ENCODE results near the gene SBSN.

Gene SBSN

DNA sequence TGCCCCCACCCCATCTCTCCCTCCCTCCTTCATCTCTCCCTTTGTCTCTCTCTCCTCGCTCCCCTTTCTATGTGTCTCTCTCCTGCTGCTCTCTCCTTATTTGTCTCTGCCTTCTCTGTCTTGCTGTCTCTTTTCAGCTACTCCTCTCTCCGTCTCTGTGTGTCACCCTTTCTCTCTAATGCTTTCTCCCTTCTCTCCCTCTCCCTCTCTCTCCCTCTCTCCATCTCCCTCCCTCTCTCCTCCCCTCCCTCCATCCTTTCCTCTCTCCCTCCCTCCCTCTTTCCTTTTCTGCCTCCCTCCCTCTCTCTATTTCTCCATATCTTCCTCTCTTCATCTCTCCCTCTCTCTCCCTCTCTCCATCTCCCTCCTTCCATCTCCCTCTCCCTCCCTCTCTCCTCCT, 34.7 kb upstream of the SBSN start:
- Histone ChIP-seq H3K27me3 (ENCODE audit: insufficient read depth, low read length, poor library complexity) (no peaks in the 10 kb centered on the region), H3K4me3 (ENCODE audit: low read depth in 1 of 2, low read length in 2 of 2) (no peak overlapping the region), H3K9ac (ENCODE audit: low read depth, low read length) (no peak overlapping the region), H4K20me1 (ENCODE audit: insufficient read depth, low read length) (no peaks in the 10 kb centered on the region), H3K79me2 (ENCODE audit: insufficient read depth, low read length) (no peaks in the 10 kb centered on the region), H3K4me2 (ENCODE audit: insufficient read depth, low read length) (no peak overlapping the region), H2AFZ (ENCODE audit: low read depth, low read length) (no peak overlapping the region), H3K36me3 (ENCODE audit: insufficient read depth, low read length) (no peaks in the 10 kb centered on the region), H3K4me1 (ENCODE audit: insufficient read depth, low read length) (no peaks in the 10 kb centered on the region), H3K27ac (ENCODE audit: low read length) (no peak overlapping the region), H3K9me3 (ENCODE audit: insufficient read depth, low read length, severe bottlenecking) (no peaks in the 10 kb centered on the region)
- ATAC-seq (ENCODE audit: insufficient read depth, low read depth) (no peak), DNase-seq (no peak)
- TF ChIP-seq, protein P1, sequence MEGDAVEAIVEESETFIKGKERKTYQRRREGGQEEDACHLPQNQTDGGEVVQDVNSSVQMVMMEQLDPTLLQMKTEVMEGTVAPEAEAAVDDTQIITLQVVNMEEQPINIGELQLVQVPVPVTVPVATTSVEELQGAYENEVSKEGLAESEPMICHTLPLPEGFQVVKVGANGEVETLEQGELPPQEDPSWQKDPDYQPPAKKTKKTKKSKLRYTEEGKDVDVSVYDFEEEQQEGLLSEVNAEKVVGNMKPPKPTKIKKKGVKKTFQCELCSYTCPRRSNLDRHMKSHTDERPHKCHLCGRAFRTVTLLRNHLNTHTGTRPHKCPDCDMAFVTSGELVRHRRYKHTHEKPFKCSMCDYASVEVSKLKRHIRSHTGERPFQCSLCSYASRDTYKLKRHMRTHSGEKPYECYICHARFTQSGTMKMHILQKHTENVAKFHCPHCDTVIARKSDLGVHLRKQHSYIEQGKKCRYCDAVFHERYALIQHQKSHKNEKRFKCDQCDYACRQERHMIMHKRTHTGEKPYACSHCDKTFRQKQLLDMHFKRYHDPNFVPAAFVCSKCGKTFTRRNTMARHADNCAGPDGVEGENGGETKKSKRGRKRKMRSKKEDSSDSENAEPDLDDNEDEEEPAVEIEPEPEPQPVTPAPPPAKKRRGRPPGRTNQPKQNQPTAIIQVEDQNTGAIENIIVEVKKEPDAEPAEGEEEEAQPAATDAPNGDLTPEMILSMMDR (IDR thresholded peaks at IDR 0.05; ENCODE audit: borderline replicate concordance, extremely low read depth, low read length, poor library complexity, severe bottlenecking): no peak
- TF ChIP-seq EZH2 (IDR thresholded peaks at IDR 0.05; ENCODE audit: borderline replicate concordance, low read depth, low read length, severe bottlenecking): no peak

DNA sequence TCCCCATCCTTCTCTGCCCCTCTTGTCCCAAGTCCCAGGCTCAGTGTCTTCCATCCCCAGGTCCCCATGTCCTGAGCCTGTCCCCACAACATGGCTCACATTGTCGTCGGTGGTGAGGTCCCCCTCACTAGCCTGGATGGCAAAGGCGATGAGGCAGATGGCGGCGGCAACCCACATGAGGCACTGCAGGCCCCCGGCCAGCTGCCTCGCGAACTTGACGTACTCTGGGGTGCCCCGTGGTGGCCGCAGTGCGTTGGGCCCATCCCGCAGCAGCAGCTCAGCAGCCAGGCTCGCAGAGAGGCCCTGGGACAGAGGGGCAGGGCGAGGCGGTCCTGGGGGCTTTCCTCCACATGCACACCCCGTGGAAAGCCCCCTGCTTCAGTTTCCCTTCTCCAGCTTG, 34.2 kb upstream of the SBSN start:
- Histone ChIP-seq H3K4me3 (ENCODE audit: low read depth in 1 of 2, low read length in 2 of 2) (no peak overlapping the region), H3K27ac (ENCODE audit: low read length) (no peak overlapping the region), H3K9ac (ENCODE audit: low read depth, low read length) (no peak overlapping the region), H2AFZ (ENCODE audit: low read depth, low read length) (no peak overlapping the region), H3K9me3 (ENCODE audit: insufficient read depth, low read length, severe bottlenecking) (no peaks in the 10 kb centered on the region), H4K20me1 (ENCODE audit: insufficient read depth, low read length) (no peaks in the 10 kb centered on the region), H3K4me1 (ENCODE audit: insufficient read depth, low read length) (no peaks in the 10 kb centered on the region), H3K79me2 (ENCODE audit: insufficient read depth, low read length) (no peaks in the 10 kb centered on the region), H3K36me3 (ENCODE audit: insufficient read depth, low read length) (no peaks in the 10 kb centered on the region), H3K4me2 (ENCODE audit: insufficient read depth, low read length) (no peak overlapping the region), H3K27me3 (ENCODE audit: insufficient read depth, low read length, poor library complexity) (no peaks in the 10 kb centered on the region)
- DNase-seq: no peak
- no peak for ATAC-seq (ENCODE audit: insufficient read depth, low read depth)
- TF ChIP-seq EZH2 (IDR thresholded peaks at IDR 0.05; ENCODE audit: borderline replicate concordance, low read depth, low read length, severe bottlenecking): no peak
- TF ChIP-seq, protein P1 (IDR thresholded peaks at IDR 0.05; ENCODE audit: borderline replicate concordance, extremely low read depth, low read length, poor library complexity, severe bottlenecking): no peak

DNA sequence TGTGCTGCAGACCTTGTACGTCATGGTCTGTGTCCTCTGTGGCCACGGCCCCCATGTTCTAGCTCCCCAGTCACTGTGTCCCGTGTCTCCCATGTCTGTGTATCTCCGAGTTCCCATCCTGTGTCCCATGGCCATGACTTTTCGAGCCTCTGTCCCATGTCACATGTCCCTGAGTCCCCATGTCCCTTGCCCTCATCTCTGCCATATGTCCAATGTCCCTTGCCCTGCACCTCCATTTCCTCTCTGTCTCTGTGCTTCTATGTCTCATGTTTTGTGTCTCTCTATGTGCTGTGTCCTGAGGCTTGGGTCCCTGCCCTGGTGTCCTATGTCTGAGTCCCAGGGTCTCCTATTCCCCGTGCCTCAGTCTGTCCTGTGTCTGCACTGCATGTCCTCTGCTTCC, 33.3 kb upstream of the SBSN start:
- Histone ChIP-seq H3K27ac (ENCODE audit: low read length) (no peak overlapping the region), H3K4me3 (ENCODE audit: low read depth in 1 of 2, low read length in 2 of 2) (no peak overlapping the region), H3K9ac (ENCODE audit: low read depth, low read length) (no peak overlapping the region), H3K79me2 (ENCODE audit: insufficient read depth, low read length) (no peaks in the 10 kb centered on the region), H3K4me2 (ENCODE audit: insufficient read depth, low read length) (no peak overlapping the region), H4K20me1 (ENCODE audit: insufficient read depth, low read length) (no peaks in the 10 kb centered on the region), H3K9me3 (ENCODE audit: insufficient read depth, low read length, severe bottlenecking) (no peaks in the 10 kb centered on the region), H3K36me3 (ENCODE audit: insufficient read depth, low read length) (no peaks in the 10 kb centered on the region), H3K27me3 (ENCODE audit: insufficient read depth, low read length, poor library complexity) (no peaks in the 10 kb centered on the region), H2AFZ (ENCODE audit: low read depth, low read length) (no peak overlapping the region), H3K4me1 (ENCODE audit: insufficient read depth, low read length) (no peaks in the 10 kb centered on the region)
- ATAC-seq (ENCODE audit: insufficient read depth, low read depth) (no peak), DNase-seq (no peak)
- TF ChIP-seq EZH2 (IDR thresholded peaks at IDR 0.05; ENCODE audit: borderline replicate concordance, low read depth, low read length, severe bottlenecking): no peak
- TF ChIP-seq, protein P1 (IDR thresholded peaks at IDR 0.05; ENCODE audit: borderline replicate concordance, extremely low read depth, low read length, poor library complexity, severe bottlenecking): no peak

DNA sequence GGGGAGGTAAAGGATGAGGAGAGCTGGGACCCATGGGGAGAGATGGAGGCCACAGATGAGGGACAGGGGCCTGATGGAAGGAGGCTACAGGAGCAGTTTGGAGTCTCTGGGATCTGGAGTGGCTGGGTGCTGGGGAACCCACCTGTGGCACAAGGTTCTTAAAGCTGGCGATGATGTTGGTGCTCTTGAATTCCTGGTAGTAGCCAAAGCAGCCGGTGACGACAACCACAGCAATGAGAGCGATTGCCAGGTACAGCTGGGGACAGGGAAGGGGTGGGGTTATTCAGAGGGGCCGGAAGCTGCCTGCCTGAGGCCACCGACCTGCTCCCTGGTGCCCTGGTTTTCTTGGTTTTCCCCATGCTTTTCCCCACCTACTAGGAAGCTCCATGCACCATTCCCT, 32.6 kb upstream of the SBSN start:
- TF ChIP-seq EZH2 (IDR thresholded peaks at IDR 0.05; ENCODE audit: borderline replicate concordance, low read depth, low read length, severe bottlenecking): no peak
- TF ChIP-seq, protein P1 (IDR thresholded peaks at IDR 0.05; ENCODE audit: borderline replicate concordance, extremely low read depth, low read length, poor library complexity, severe bottlenecking): no peak

More for the DNA sequence above, 32.6 kb upstream of the SBSN start:
- Histone ChIP-seq H3K9ac (ENCODE audit: low read depth, low read length) (no peak overlapping the region), H3K36me3 (ENCODE audit: insufficient read depth, low read length) (no peaks in the 10 kb centered on the region), H3K79me2 (ENCODE audit: insufficient read depth, low read length) (no peaks in the 10 kb centered on the region), H3K27me3 (ENCODE audit: insufficient read depth, low read length, poor library complexity) (no peaks in the 10 kb centered on the region), H3K27ac (ENCODE audit: low read length) (no peak overlapping the region), H3K4me3 (ENCODE audit: low read depth in 1 of 2, low read length in 2 of 2) (no peak overlapping the region), H4K20me1 (ENCODE audit: insufficient read depth, low read length) (no peaks in the 10 kb centered on the region), H3K4me2 (ENCODE audit: insufficient read depth, low read length) (no peak overlapping the region), H3K9me3 (ENCODE audit: insufficient read depth, low read length, severe bottlenecking) (no peaks in the 10 kb centered on the region), H3K4me1 (ENCODE audit: insufficient read depth, low read length) (no peaks in the 10 kb centered on the region), H2AFZ (ENCODE audit: low read depth, low read length) (no peak overlapping the region)
- no peak for DNase-seq
- no peak for ATAC-seq (ENCODE audit: insufficient read depth, low read depth)
